H9 (cell line): ENCODE measurements around the gene NARF. TPM values are rescaled to one million over a fixed set of nuclear protein-coding genes. Genes with fewer than 3 reads are reported as not detected.
A peak's percentile ranks its signal among the peaks of the same experiment; 100 is the strongest.

Experiments used
- DNase-seq: peaks from one replicate; pipeline ENCODE4 v3.0.0-alpha.2; 2017
- H2AFZ ChIP-seq: one replicate; pipeline ENCODE4 v1.6.1; 2013; ENCODE audit warnings: mild to moderate bottlenecking, low read length, control low read depth, moderate library complexity
- H2AK5ac ChIP-seq: 2 replicates; pipeline ENCODE4 v1.6.1; 2013; ENCODE audit warnings: low read length, control low read depth, mixed read lengths; ENCODE audit not compliant: insufficient read length
- H2BK120ac ChIP-seq: one replicate; pipeline ENCODE4 v1.6.1; 2013; ENCODE audit warnings: low read depth, mild to moderate bottlenecking, low read length, control low read depth, inconsistent platforms; ENCODE audit not compliant: poor library complexity, severe bottlenecking
- H2BK12ac ChIP-seq: 2 replicates; pipeline ENCODE4 v1.6.1; 2013; ENCODE audit warnings: low read length, control low read depth, mixed read lengths, low read depth; ENCODE audit not compliant: insufficient read length
- H2BK15ac ChIP-seq: 2 replicates; pipeline ENCODE4 v1.6.1; 2013; ENCODE audit warnings: low read depth, low read length, control low read depth
- H2BK20ac ChIP-seq: one replicate; pipeline ENCODE4 v1.6.1; 2013; ENCODE audit warnings: low read depth, mild to moderate bottlenecking, low read length, control low read depth, inconsistent platforms; ENCODE audit not compliant: poor library complexity, severe bottlenecking
- H2BK5ac ChIP-seq: 2 replicates; pipeline ENCODE4 v1.6.1; 2013; ENCODE audit warnings: low read length, control low read depth, mixed read lengths; ENCODE audit not compliant: insufficient read length
- H3K14ac ChIP-seq: 2 replicates; pipeline ENCODE4 v1.6.1; 2013; ENCODE audit warnings: low read length, control low read depth; ENCODE audit not compliant: insufficient read depth
- H3K18ac ChIP-seq: 2 replicates; pipeline ENCODE4 v1.6.1; 2013; ENCODE audit warnings: low read depth, mild to moderate bottlenecking, mixed read lengths, low read length, control low read depth; ENCODE audit not compliant: insufficient read length
- H3K23ac ChIP-seq: 2 replicates; pipeline ENCODE4 v1.6.1; 2013; ENCODE audit warnings: low read length, control low read depth, mixed read lengths, low read depth; ENCODE audit not compliant: insufficient read length
- H3K23me2 ChIP-seq: 2 replicates; pipeline ENCODE4 v1.6.1; 2013; ENCODE audit warnings: low read depth, mild to moderate bottlenecking, mixed read lengths, low read length, control low read depth; ENCODE audit not compliant: insufficient read length, poor library complexity, severe bottlenecking
- H3K27ac ChIP-seq: 2 replicates; pipeline ENCODE4 v1.5.1; 2013; ENCODE audit warnings: low read length, control low read depth, mixed read lengths, low read depth; ENCODE audit not compliant: insufficient read length
- H3K27me3 ChIP-seq: 2 replicates; pipeline ENCODE4 v1.6.1; 2013; ENCODE audit warnings: low read length, control low read depth, inconsistent platforms; ENCODE audit not compliant: insufficient read depth
- H3K4ac ChIP-seq: 2 replicates; pipeline ENCODE4 v1.6.1; 2013; ENCODE audit warnings: low read depth, mild to moderate bottlenecking, control low read depth, inconsistent platforms, low read length, moderate library complexity
- H3K4me1 ChIP-seq: 2 replicates; pipeline ENCODE4 v1.6.1; 2013; ENCODE audit warnings: low read length, control low read depth, inconsistent platforms; ENCODE audit not compliant: insufficient read depth
- H3K4me2 ChIP-seq: 2 replicates; pipeline ENCODE4 v1.6.1; 2013; ENCODE audit warnings: low read length, control low read depth, mixed read lengths; ENCODE audit not compliant: insufficient read length, insufficient read depth
- H3K56ac ChIP-seq: 2 replicates; pipeline ENCODE4 v1.6.1; 2013; ENCODE audit warnings: low read depth, mild to moderate bottlenecking, mixed read lengths, low read length, control low read depth; ENCODE audit not compliant: insufficient read length
- H3K79me1 ChIP-seq: 2 replicates; pipeline ENCODE4 v1.6.1; 2013; ENCODE audit warnings: low read depth, mild to moderate bottlenecking, moderate library complexity, low read length, control low read depth, inconsistent platforms; ENCODE audit not compliant: insufficient read depth, poor library complexity, severe bottlenecking
- H3K79me2 ChIP-seq: 2 replicates; pipeline ENCODE4 v1.6.1; 2013; ENCODE audit warnings: low read length, control low read depth, inconsistent platforms; ENCODE audit not compliant: insufficient read depth
- H3K9ac ChIP-seq: 2 replicates; pipeline ENCODE4 v1.6.1; 2013; ENCODE audit warnings: low read length, control low read depth, mixed read lengths; ENCODE audit not compliant: insufficient read length; ENCODE audit errors: extremely low read depth
- H3K9me3 ChIP-seq: one replicate; pipeline ENCODE4 v1.6.1; 2013; ENCODE audit warnings: low read depth, low read length, inconsistent platforms; ENCODE audit not compliant: control insufficient read depth
- H3T11ph ChIP-seq: one replicate; pipeline ENCODE4 v1.6.1; 2013; ENCODE audit warnings: mild to moderate bottlenecking, low read length, control low read depth, inconsistent platforms
- H4K20me1 ChIP-seq: one replicate; pipeline ENCODE4 v1.6.1; 2013; ENCODE audit not compliant: control insufficient read depth, insufficient read length, insufficient read depth
- H4K5ac ChIP-seq: 2 replicates; pipeline ENCODE4 v1.6.1; 2013; ENCODE audit warnings: low read depth, mild to moderate bottlenecking, mixed read lengths, low read length, control low read depth; ENCODE audit not compliant: insufficient read length
- H4K8ac ChIP-seq: replicated peaks from 2 replicates; pipeline ENCODE4 v1.6.1; 2013; ENCODE audit warnings: low read length, control low read depth, mixed read lengths, low read depth; ENCODE audit not compliant: insufficient read length
- H4K91ac ChIP-seq: 2 replicates; pipeline ENCODE4 v1.6.1; 2013; ENCODE audit warnings: low read depth, mild to moderate bottlenecking, moderate library complexity, mixed read lengths, low read length, control low read depth; ENCODE audit not compliant: insufficient read length
- H3K27ac Mint-ChIP-seq, 3 experiments: 2 replicates in 2 of 3; 3 replicates in 1 of 3; pipeline ENCODE4 v1.8.0; 2020 to 2021; ENCODE audit warnings: mixed read lengths in 3 of 3, mild to moderate bottlenecking in 1 of 3, moderate library complexity in 1 of 3
- H3K27me3 Mint-ChIP-seq: 2 replicates; pipeline ENCODE4 v1.8.0; 2021; ENCODE audit warnings: low read depth, mild to moderate bottlenecking, moderate library complexity, mixed read lengths
- H3K36me3 Mint-ChIP-seq, 3 experiments: 2 replicates in 2 of 3; 3 replicates in 1 of 3; pipeline ENCODE4 v1.8.0; 2020 to 2021; ENCODE audit warnings: low read depth in 3 of 3, mixed read lengths in 3 of 3; ENCODE audit not compliant: insufficient read depth in 1 of 3
- H3K4me1 Mint-ChIP-seq, 2 experiments: 2 replicates each; pipeline ENCODE4 v1.8.0; 2020; ENCODE audit warnings: mixed read lengths in 2 of 2
- H3K4me3 Mint-ChIP-seq, 2 experiments: 2 replicates in 1 of 2; 3 replicates in 1 of 2; pipeline ENCODE4 v1.8.0; 2020 to 2021; ENCODE audit warnings: mild to moderate bottlenecking in 2 of 2, mixed read lengths in 2 of 2, moderate library complexity in 1 of 2
- H3K9me3 Mint-ChIP-seq, 2 experiments: 2 replicates in 1 of 2; 3 replicates in 1 of 2; pipeline ENCODE4 v1.8.0; 2020; ENCODE audit warnings: mild to moderate bottlenecking in 2 of 2, mixed read lengths in 2 of 2, moderate library complexity in 1 of 2
- WGBS: extraction: QIAGEN DNeasy Blood & Tissue Kit; methylation state at CpG from one replicate; pipeline ENCODE4 v1.1.7; 2013; ENCODE audit warnings: missing lambda C conversion rate, low lambda C conversion rate, mixed read lengths; ENCODE audit not compliant: insufficient read length; ENCODE audit errors: extremely low coverage; 5-methylcytosine and 5-hydroxymethylcytosine counted together
- total RNA-seq: library from RNA; stranded (reverse); gene quantifications from 2 replicates; pipeline ENCODE4 v1.2.1, GENCODE V29; 2021
- TF ChIP-seq, protein P1 (sequence below): fragments of 200-600 bp; sonication (generic); conservative IDR thresholded peaks from 3 replicates; pipeline ENCODE4 v1.8.0; 2021; ENCODE audit warnings: antibody characterized with exemption, mild to moderate bottlenecking

NARF gene
- total RNA-seq, 1 experiment from 2014 or later: 124 TPM

DNA sequence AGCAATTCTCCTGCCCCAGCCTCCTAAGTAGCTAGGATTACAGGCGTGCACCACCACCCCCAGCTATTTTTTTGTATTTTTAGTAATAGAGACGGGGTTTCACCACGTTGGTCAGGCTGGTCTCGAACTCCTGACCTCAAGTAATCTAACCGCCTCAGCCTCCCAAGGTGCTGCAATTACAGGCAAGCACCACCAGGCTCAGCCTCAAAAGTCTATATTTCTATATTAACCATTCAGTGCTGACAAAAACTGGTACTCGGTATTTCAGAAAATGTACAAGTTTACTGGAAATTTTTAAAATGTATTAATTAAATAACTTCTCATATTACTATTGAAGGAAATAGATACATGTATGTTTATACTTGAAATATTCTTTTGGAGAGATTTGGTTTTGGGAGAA, 41.8 kb upstream of the NARF start:
- Histone ChIP-seq H3K14ac (no peak overlapping the region), H2AFZ (no peak overlapping the region), H3T11ph (no peak overlapping the region), H2BK120ac (no peak overlapping the region), H3K4ac (no peak overlapping the region), H2BK12ac (no peak overlapping the region), H2BK20ac (no peak overlapping the region), H3K27ac (no peak overlapping the region), H3K79me1 (no peaks in the 10 kb centered on the region), H4K5ac (no peak overlapping the region), H2BK5ac (no peak overlapping the region), H3K56ac (no peak overlapping the region), H3K23me2 (peaks cover 3% of the 10 kb centered on the region), H4K91ac (no peak overlapping the region), H2AK5ac (no peak overlapping the region), H3K9ac (no peak overlapping the region), H3K4me2 (no peak overlapping the region), H3K23ac (no peak overlapping the region), H3K9me3 (no peaks in the 10 kb centered on the region), H3K4me1 (no peaks in the 10 kb centered on the region), H3K27me3 (no peaks in the 10 kb centered on the region), H4K8ac (no peak overlapping the region), H2BK15ac (no peak overlapping the region), H3K79me2 (no peaks in the 10 kb centered on the region), H3K18ac (no peak overlapping the region), H4K20me1 (no peaks in the 10 kb centered on the region)
- Mint-ChIP-seq H3K4me1 (peaks cover 14 to 23% of the 10 kb centered on the region in 2 experiments), H3K36me3 (peaks cover 21 to 29% (median 24%) of the 10 kb centered on the region in 3 experiments; a peak in 6 of 7 replicates), H3K27ac (no peak overlapping the region), H3K4me3 (no peak overlapping the region), H3K27me3 (peaks cover 3% of the 10 kb centered on the region), H3K9me3 (peaks cover 3 to 6% of the 10 kb centered on the region in 2 experiments; a peak in 4 of 5 replicates)
- WGBS: no CpG with 5 or more reads among the region's 6 CpGs
- DNase-seq: no peak
- TF ChIP-seq, protein P1, sequence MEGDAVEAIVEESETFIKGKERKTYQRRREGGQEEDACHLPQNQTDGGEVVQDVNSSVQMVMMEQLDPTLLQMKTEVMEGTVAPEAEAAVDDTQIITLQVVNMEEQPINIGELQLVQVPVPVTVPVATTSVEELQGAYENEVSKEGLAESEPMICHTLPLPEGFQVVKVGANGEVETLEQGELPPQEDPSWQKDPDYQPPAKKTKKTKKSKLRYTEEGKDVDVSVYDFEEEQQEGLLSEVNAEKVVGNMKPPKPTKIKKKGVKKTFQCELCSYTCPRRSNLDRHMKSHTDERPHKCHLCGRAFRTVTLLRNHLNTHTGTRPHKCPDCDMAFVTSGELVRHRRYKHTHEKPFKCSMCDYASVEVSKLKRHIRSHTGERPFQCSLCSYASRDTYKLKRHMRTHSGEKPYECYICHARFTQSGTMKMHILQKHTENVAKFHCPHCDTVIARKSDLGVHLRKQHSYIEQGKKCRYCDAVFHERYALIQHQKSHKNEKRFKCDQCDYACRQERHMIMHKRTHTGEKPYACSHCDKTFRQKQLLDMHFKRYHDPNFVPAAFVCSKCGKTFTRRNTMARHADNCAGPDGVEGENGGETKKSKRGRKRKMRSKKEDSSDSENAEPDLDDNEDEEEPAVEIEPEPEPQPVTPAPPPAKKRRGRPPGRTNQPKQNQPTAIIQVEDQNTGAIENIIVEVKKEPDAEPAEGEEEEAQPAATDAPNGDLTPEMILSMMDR: peak; percentile 46; the same call in 2 of the 3 replicates
